T-helper 2 cell treated with Interferon-gamma antibody and Interleukin-4, amounts not matched to agents 5 μg/mL and 100 μg/mL, for 36 hours (primary cell): ENCODE data around the gene ZMIZ1.

ENCODE experiments used
- DNase-seq: peaks from one replicate; pipeline ENCODE4 v3.0.0; 2021; ENCODE audit warnings: low spot score
- H3K27ac Mint-ChIP-seq: one replicate; pipeline ENCODE4 v1.8.0; 2021; ENCODE audit warnings: mild to moderate bottlenecking, mixed read lengths
- H3K27me3 Mint-ChIP-seq: one replicate; pipeline ENCODE4 v1.8.0; 2021; ENCODE audit warnings: low read depth, mixed read lengths
- H3K36me3 Mint-ChIP-seq: one replicate; pipeline ENCODE4 v1.8.0; 2021; ENCODE audit warnings: low read depth, mixed read lengths
- H3K4me1 Mint-ChIP-seq: one replicate; pipeline ENCODE4 v1.8.0; 2021; ENCODE audit warnings: low read depth, mixed read lengths
- H3K4me3 Mint-ChIP-seq: one replicate; pipeline ENCODE4 v1.8.0; 2022; ENCODE audit warnings: mild to moderate bottlenecking, moderate library complexity, mixed read lengths
- H3K9me3 Mint-ChIP-seq: one replicate; pipeline ENCODE4 v1.8.0; 2021; ENCODE audit warnings: mixed read lengths

Gene ZMIZ1

GRCh38 chr10:79346012-79346340, 277.2 kb downstream of the ZMIZ1 start:
- H3K9me3 Mint-ChIP-seq = no peaks in the 10 kb centered on the region
- peaks cover 28% of the 10 kb centered on the region for H3K36me3 Mint-ChIP-seq
- no peak for DNase-seq
- H3K4me1 Mint-ChIP-seq = peaks cover 28% of the 10 kb centered on the region
- H3K4me3 Mint-ChIP-seq = peak overlapping the region; percentile 7
- H3K27me3 Mint-ChIP-seq = no peaks in the 10 kb centered on the region
- H3K27ac Mint-ChIP-seq = no peak overlapping the region

DNA sequence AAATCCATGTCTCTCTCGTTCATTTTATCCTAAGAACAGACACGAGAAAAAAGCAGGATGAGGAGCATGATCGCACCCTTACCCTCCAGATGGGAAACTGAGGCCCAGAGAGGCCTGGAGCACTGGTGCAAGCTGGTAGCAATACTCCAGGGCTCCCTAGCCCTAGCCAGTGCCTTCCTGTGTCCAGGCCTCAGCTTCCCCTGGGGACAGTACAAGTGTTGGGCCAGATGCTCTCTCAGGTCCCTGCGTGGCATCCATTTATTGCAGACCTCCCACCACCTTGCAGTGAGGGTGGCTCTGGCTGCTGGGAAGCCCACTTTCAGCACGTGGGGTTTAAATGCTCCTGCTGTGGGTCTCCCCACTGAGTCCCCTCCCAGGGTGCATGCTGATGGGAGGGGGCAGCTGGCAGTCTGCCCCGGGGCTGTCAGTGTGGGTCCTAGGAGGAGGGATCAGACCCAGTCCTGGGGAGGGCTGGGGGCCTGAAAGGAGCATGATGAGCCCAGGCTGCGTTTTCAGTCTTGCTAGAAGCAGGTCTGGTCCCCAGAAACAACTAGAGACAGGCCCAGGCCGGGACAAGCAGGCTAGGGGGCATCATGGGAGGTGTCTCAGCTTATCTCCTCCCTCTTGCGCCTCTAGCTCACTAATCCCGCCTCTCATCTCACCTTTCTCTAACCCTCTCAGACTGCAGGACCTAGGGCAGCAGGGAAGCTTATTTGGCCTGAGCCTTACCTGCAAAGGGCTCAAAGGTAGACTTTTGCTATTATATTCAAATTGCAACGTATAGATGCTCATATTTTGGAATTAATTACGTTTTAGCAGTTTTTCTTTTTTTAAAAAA, 277.8 kb downstream of the ZMIZ1 start:
- H3K27ac Mint-ChIP-seq = peak overlapping the region; percentile 62

GRCh38 chr10:79347226-79347893, 278.6 kb downstream of the ZMIZ1 start, which contains the start of gene PPIF:
Gene PPIF, plus strand, starts transcription at chr10:79347469. Its CDS starts 80 bp downstream, at chr10:79347549.
- Mint-ChIP-seq H3K4me1 (peaks cover 31% of the 10 kb centered on the region), H3K27ac (peak within 1 kb of the TSS; percentile 95), H3K36me3 (peaks cover 37% of the 10 kb centered on the region), H3K4me3 (peak within 1 kb of the TSS; percentile 93), H3K9me3 (no peaks in the 10 kb centered on the region), H3K27me3 (no peaks in the 10 kb centered on the region)
- peak; percentile 93 for DNase-seq

More for the DNA sequence above, 277.8 kb downstream of the ZMIZ1 start:
- peaks cover 32% of the 10 kb centered on the region for H3K36me3 Mint-ChIP-seq
- H3K4me1 Mint-ChIP-seq = peaks cover 28% of the 10 kb centered on the region
- H3K27me3 Mint-ChIP-seq = no peaks in the 10 kb centered on the region
- no peak for DNase-seq
- H3K9me3 Mint-ChIP-seq = no peaks in the 10 kb centered on the region
- peak overlapping the region; percentile 26 for H3K4me3 Mint-ChIP-seq

GRCh38 chr10:79347894-79348639, 279.3 kb downstream of the ZMIZ1 start:
- Mint-ChIP-seq H3K27ac (peak overlapping the region; percentile 95), H3K27me3 (no peaks in the 10 kb centered on the region), H3K4me3 (peak overlapping the region; percentile 93), H3K9me3 (no peaks in the 10 kb centered on the region), H3K4me1 (peaks cover 32% of the 10 kb centered on the region), H3K36me3 (peaks cover 41% of the 10 kb centered on the region)
- peak; percentile 80 for DNase-seq

- Mint-ChIP-seq H3K27me3 (no peaks in the 10 kb centered on the region), H3K36me3 (peaks cover 46% of the 10 kb centered on the region), H3K4me3 (peak overlapping the region; percentile 93), H3K9me3 (no peaks in the 10 kb centered on the region), H3K27ac (peak overlapping the region; percentile 95), H3K4me1 (peaks cover 35% of the 10 kb centered on the region)
- no peak for DNase-seq
Measured at GRCh38 chr10:79348640-79348988, 279.8 kb downstream of the ZMIZ1 start.

- no peak for DNase-seq
- Mint-ChIP-seq H3K36me3 (peaks cover 50% of the 10 kb centered on the region), H3K9me3 (no peaks in the 10 kb centered on the region), H3K27me3 (no peaks in the 10 kb centered on the region), H3K4me1 (peaks cover 38% of the 10 kb centered on the region), H3K27ac (peak overlapping the region; percentile 95), H3K4me3 (peak overlapping the region; percentile 93)
Measured at GRCh38 chr10:79349072-79349491, 280.3 kb downstream of the ZMIZ1 start.

- H3K9me3 Mint-ChIP-seq = no peaks in the 10 kb centered on the region
- no peaks in the 10 kb centered on the region for H3K27me3 Mint-ChIP-seq
- peak overlapping the region; percentile 93 for H3K4me3 Mint-ChIP-seq
- DNase-seq = no peak
- peak overlapping the region; percentile 74 for H3K27ac Mint-ChIP-seq
- peaks cover 58% of the 10 kb centered on the region for H3K36me3 Mint-ChIP-seq
- peaks cover 38% of the 10 kb centered on the region for H3K4me1 Mint-ChIP-seq
Measured at GRCh38 chr10:79349766-79350406, 281.1 kb downstream of the ZMIZ1 start.

- DNase-seq = no peak
- H3K27me3 Mint-ChIP-seq = no peaks in the 10 kb centered on the region
- H3K27ac Mint-ChIP-seq = no peak overlapping the region
- peaks cover 36% of the 10 kb centered on the region for H3K4me1 Mint-ChIP-seq
- no peaks in the 10 kb centered on the region for H3K9me3 Mint-ChIP-seq
- H3K36me3 Mint-ChIP-seq = peaks cover 64% of the 10 kb centered on the region
- no peak overlapping the region for H3K4me3 Mint-ChIP-seq
Measured at GRCh38 chr10:79350407-79351154, 281.8 kb downstream of the ZMIZ1 start.

DNA sequence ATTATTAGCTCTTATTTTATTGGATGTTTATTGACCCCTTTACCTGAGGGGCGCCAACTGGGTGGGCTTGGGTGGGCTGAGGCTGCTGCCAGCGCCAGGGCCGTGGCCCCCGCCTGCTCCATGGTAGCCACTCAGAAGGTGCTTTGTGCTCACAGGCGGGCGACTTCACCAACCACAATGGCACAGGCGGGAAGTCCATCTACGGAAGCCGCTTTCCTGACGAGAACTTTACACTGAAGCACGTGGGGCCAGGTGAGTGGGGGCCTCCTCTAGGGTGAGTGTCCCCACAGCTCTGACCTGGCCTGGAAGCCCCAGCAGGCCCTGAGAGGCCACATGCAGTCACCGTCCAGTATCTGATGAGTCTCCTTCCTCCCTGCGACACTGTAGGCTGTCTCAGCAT, 282.6 kb downstream of the ZMIZ1 start:
- Mint-ChIP-seq H3K9me3 (no peaks in the 10 kb centered on the region), H3K27me3 (no peaks in the 10 kb centered on the region), H3K4me3 (no peak overlapping the region), H3K27ac (no peak overlapping the region), H3K36me3 (peaks cover 71% of the 10 kb centered on the region), H3K4me1 (peaks cover 40% of the 10 kb centered on the region)
- no peak for DNase-seq

DNA sequence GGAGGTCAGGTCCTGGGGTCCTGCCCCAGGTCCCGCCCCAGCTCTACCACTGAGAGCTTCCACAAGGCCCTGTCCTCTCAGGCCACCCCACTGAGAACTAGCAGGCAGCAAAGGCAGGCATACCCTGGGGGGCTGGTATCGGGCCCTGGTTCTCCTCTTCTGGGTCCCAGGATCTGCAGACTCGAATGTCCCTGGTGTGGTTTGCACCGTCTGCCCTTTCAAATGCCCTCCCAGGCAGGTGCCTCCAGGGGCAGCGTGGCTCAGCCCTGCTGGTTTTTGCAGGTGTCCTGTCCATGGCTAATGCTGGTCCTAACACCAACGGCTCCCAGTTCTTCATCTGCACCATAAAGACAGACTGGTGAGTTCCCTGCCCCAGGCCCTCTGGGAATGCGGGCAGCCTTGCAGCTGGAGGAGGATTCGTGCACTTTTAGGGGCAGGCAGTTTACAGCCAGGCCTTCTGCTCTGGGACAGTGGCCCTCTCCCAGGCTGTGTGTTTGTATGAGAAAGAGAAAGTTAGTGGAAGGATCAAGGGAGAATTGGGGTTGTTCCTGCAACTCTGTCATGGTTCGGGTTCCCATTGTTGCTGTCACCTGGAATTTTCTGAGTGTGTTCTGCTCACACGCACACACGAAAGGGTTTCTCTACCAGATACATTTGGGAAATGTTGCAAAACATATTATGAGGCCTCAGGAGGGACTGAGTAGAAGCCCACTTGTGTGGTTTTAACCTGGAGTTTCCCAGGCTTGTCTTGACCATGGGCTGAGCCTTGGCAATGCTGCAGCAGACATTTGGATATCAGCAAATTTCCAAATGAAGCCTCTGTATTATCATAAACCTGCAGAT, 283.5 kb downstream of the ZMIZ1 start:
- Mint-ChIP-seq H3K9me3 (no peaks in the 10 kb centered on the region), H3K36me3 (peaks cover 77% of the 10 kb centered on the region), H3K4me1 (peaks cover 37% of the 10 kb centered on the region), H3K27me3 (no peaks in the 10 kb centered on the region), H3K27ac (peak overlapping the region; percentile 36), H3K4me3 (no peak overlapping the region)
- DNase-seq = no peak

- Mint-ChIP-seq H3K27me3 (no peaks in the 10 kb centered on the region), H3K36me3 (peaks cover 77% of the 10 kb centered on the region), H3K4me3 (no peak overlapping the region), H3K4me1 (peaks cover 37% of the 10 kb centered on the region), H3K27ac (no peak overlapping the region), H3K9me3 (no peaks in the 10 kb centered on the region)
- no peak for DNase-seq
Measured at GRCh38 chr10:79353000-79353406, 284.2 kb downstream of the ZMIZ1 start.

GRCh38 chr10:79353726-79354125, 285.0 kb downstream of the ZMIZ1 start:
- no peaks in the 10 kb centered on the region for H3K9me3 Mint-ChIP-seq
- DNase-seq = no peak
- no peaks in the 10 kb centered on the region for H3K27me3 Mint-ChIP-seq
- no peak overlapping the region for H3K27ac Mint-ChIP-seq
- peaks cover 37% of the 10 kb centered on the region for H3K4me1 Mint-ChIP-seq
- H3K36me3 Mint-ChIP-seq = peaks cover 72% of the 10 kb centered on the region
- no peak overlapping the region for H3K4me3 Mint-ChIP-seq
